ENCODE results near the gene NTNG2. TPM values are rescaled to one million over a fixed set of nuclear protein-coding genes. Genes with fewer than 3 reads are reported as not detected.
A peak's percentile ranks its signal among the peaks of the same experiment; 100 is the strongest.

Gene NTNG2
- total RNA-seq, 1 donor = 2.4 TPM

GRCh38 chr9:132136151-132136780, 25.6 kb upstream of the NTNG2 start:
- no peak overlapping the region for H3K4me3 ChIP-seq (ENCODE audit: low read depth, low read length)
- TF ChIP-seq, protein P1, sequence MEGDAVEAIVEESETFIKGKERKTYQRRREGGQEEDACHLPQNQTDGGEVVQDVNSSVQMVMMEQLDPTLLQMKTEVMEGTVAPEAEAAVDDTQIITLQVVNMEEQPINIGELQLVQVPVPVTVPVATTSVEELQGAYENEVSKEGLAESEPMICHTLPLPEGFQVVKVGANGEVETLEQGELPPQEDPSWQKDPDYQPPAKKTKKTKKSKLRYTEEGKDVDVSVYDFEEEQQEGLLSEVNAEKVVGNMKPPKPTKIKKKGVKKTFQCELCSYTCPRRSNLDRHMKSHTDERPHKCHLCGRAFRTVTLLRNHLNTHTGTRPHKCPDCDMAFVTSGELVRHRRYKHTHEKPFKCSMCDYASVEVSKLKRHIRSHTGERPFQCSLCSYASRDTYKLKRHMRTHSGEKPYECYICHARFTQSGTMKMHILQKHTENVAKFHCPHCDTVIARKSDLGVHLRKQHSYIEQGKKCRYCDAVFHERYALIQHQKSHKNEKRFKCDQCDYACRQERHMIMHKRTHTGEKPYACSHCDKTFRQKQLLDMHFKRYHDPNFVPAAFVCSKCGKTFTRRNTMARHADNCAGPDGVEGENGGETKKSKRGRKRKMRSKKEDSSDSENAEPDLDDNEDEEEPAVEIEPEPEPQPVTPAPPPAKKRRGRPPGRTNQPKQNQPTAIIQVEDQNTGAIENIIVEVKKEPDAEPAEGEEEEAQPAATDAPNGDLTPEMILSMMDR (IDR thresholded peaks at IDR 0.05; ENCODE audit: insufficient read depth, low read length) = no peak
- no peak for DNase-seq (ENCODE audit: low read depth)

GRCh38 chr9:132141344-132141947, 20.4 kb upstream of the NTNG2 start:
- peak; percentile 19 for DNase-seq (ENCODE audit: low read depth)
- TF ChIP-seq, protein P1 (IDR thresholded peaks at IDR 0.05; ENCODE audit: insufficient read depth, low read length) = no peak
- peak overlapping the region; percentile 1 for H3K4me3 ChIP-seq (ENCODE audit: low read depth, low read length)

DNA sequence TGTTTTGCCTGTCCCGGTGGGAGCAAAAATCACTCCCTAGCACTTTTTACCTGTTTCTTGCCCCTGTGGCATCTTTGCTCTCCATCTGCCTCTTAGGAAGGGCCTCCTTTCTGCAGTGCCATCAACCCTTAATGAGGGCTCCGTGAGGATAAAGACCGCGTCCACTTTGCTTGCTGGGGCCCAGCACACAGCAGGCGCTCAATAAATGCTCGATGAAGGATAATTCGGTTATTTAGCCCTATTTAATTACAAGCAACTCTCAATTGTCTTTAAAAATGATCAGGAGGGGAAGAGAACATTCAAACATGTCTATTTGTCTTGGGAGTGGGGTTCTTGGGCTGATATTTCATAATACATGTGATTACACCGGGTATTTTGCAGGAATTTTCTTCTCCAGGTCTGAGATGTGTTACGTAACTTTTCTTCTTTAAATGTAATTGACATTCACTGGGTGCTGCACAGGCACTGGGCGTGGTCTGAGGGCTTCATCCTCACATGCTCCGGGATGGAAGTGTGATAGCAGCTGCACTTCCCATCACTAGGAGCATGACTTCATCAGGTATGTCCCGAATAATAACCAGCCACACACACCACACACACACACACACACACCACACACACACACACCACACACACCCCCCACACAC, 19.8 kb upstream of the NTNG2 start:
- TF ChIP-seq, protein P1 (IDR thresholded peaks at IDR 0.05; ENCODE audit: insufficient read depth, low read length) = no peak
- no peak for DNase-seq (ENCODE audit: low read depth)

DNA sequence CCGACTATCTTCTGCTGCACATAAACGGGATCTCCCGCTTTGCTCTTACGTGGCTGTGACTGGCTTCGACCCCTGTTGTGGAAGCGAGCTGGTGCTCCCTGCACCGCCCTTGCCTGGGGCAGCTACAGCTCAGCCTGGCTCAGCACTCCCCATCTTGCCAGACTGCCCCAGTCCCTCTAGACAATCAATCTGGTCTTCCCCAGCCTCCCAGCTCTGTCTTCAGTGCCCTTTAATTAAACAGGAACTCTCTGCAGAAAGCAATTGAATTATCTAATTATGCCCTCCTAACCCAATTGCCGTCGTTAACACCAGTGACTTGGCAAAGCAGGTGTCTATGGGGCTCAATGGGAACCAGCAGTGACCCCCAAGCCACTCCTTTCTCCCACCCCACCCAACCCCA, 18.9 kb upstream of the NTNG2 start:
- TF ChIP-seq, protein P1 (IDR thresholded peaks at IDR 0.05; ENCODE audit: insufficient read depth, low read length) = no peak

More for the DNA sequence above, 19.8 kb upstream of the NTNG2 start:
- H3K4me3 ChIP-seq (ENCODE audit: low read depth, low read length) = no peak overlapping the region

DNA sequence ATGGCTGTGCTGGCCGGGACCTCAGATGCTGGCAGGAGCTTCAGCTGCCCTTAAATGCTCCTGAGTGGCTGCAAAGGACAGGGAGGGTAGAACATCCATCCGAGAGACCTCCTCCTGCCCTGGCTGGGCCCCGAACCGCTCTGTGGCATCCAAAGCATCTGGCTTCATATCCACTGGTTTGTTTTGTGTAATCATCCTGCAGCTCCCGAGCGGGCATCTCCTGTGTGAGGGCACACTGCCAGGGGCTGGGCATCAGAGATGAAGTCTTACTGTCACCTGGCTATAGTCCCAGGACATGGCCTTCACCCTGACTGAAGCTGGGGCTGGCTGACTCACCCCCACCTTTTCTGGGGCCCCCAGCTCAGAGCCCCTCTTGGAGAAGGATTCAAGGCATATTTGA, 18.5 kb upstream of the NTNG2 start:
- no peak for DNase-seq (ENCODE audit: low read depth)
- TF ChIP-seq, protein P1 (IDR thresholded peaks at IDR 0.05; ENCODE audit: insufficient read depth, low read length) = no peak
- no peak overlapping the region for H3K4me3 ChIP-seq (ENCODE audit: low read depth, low read length)

More for the DNA sequence above, 18.9 kb upstream of the NTNG2 start:
- H3K4me3 ChIP-seq (ENCODE audit: low read depth, low read length) = no peak overlapping the region
- no peak for DNase-seq (ENCODE audit: low read depth)

GRCh38 chr9:132144708-132145365, 17.0 kb upstream of the NTNG2 start:
- peak; percentile 26 for DNase-seq (ENCODE audit: low read depth)
- TF ChIP-seq, protein P1 (IDR thresholded peaks at IDR 0.05; ENCODE audit: insufficient read depth, low read length) = no peak
- H3K4me3 ChIP-seq (ENCODE audit: low read depth, low read length) = no peak overlapping the region
